MV-4-11 (cell line): ENCODE results near the gene CCDC85C.

Experiments used
- DNase-seq: peaks from one replicate; lab custom pipeline; 2025; lab: John Stamatoyannopoulos, UW

The CCDC85C gene

GRCh38 chr14:99540196-99541032 lies 63.6 kb downstream of the CCDC85C start:
- no peak for DNase-seq

GRCh38 chr14:99539491-99539890 lies 64.5 kb downstream of the CCDC85C start:
- DNase-seq, result no peak

GRCh38 chr14:99538733-99539132 lies 65.3 kb downstream of the CCDC85C start:
- no peak for DNase-seq

- no peak for DNase-seq
These were observed 65.7 kb downstream of the CCDC85C start for GRCh38 chr14:99538275-99538674.

- DNase-seq, result no peak
These were observed 66.6 kb downstream of the CCDC85C start for GRCh38 chr14:99537399-99537798.

- no peak for DNase-seq
These were observed 67.9 kb downstream of the CCDC85C start for GRCh38 chr14:99535908-99536778.

GRCh38 chr14:99535448-99535847 lies 68.6 kb downstream of the CCDC85C start:
- no peak for DNase-seq

- peak; percentile 34 for DNase-seq
These were observed 69.1 kb downstream of the CCDC85C start for GRCh38 chr14:99534863-99535262.

GRCh38 chr14:99534333-99534732 lies 69.7 kb downstream of the CCDC85C start:
- no peak for DNase-seq

- no peak for DNase-seq
These were observed 71.7 kb downstream of the CCDC85C start for GRCh38 chr14:99532310-99532709.

GRCh38 chr14:99531251-99532096 lies 72.5 kb downstream of the CCDC85C start:
- DNase-seq, result no peak

GRCh38 chr14:99530407-99531155 lies 73.4 kb downstream of the CCDC85C start:
- no peak for DNase-seq

GRCh38 chr14:99529899-99530298 lies 74.1 kb downstream of the CCDC85C start:
- DNase-seq, result no peak

GRCh38 chr14:99527427-99528076 lies 76.5 kb downstream of the CCDC85C start:
- no peak for DNase-seq

GRCh38 chr14:99527026-99527425 lies 77.0 kb downstream of the CCDC85C start:
- DNase-seq, result no peak

- DNase-seq, result no peak
These were observed 78.3 kb downstream of the CCDC85C start for GRCh38 chr14:99525699-99526080.

- DNase-seq, result no peak
These were observed 79.0 kb downstream of the CCDC85C start for GRCh38 chr14:99524804-99525698.

- no peak for DNase-seq
These were observed 79.8 kb downstream of the CCDC85C start for GRCh38 chr14:99524091-99524661.

GRCh38 chr14:99523704-99524055 lies 80.3 kb downstream of the CCDC85C start:
- no peak for DNase-seq
